ENCODE results near the gene PSMD14.

- TF ChIP-seq GATA3 (IDR thresholded peaks at IDR 0.05; ENCODE audit: low read depth, low read length), result no peak
- no peak for TF ChIP-seq GATA2 (IDR thresholded peaks at IDR 0.05; ENCODE audit: low read depth, low read length)
These were observed 109.4 kb downstream of the PSMD14 start for GRCh38 chr2:161417438-161418274.

Data from SH-SY5Y (cell line).